ENCODE measurements around the gene SPRR2A. TPM values are rescaled to one million over a fixed set of nuclear protein-coding genes. Genes with fewer than 3 reads are reported as not detected.
"Not testable (repeated sequence)": the region's sequence is repeated elsewhere in the genome, so short reads cannot be mapped to it uniquely, and the experiment has no call there.

Gene SPRR2A
- total RNA-seq, 4 donors from 2014 or later, result not detected

DNA sequence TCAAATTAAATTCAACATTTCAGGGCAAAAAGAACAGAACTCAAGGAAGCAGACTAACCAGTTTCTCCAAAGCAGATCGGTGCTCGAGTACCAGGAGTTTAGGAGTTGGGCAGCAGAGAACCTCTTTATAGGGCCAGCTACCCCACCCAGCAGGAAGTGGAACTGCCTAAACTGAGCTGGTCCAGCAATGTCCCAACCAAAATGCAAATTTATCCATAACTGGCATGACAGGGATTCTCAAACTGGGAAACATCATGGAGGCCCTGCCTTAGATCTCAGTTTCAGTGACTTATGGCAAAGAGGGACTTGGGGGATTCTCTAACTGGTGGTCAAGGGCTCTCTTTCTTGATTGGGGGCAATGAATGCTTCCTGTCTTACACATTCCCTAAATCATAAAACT lies 14.2 kb upstream of the SPRR2A start, which contains the start of gene SPRR2B:
TSS of gene SPRR2B (minus strand) at position 101 of the 400 bp plus-strand sequence. CDS start 772 bp downstream, outside the sequence.
- in situ Hi-C loops (cut with MboI; ENCODE audit: low pct_ligation_motif_present in 1 of 4, low pct_unique_long_range_greater_than_20kb in 1 of 4, low sequenced_read_pairs in 3 of 4) (no loop called here), intact Hi-C loops (cut with DNase I; ENCODE audit: low total_unique reads) (no loop called here)
- no peaks in the 10 kb centered on the region for H3K9me3 ChIP-seq
- no peaks in the 10 kb centered on the region for H3K27me3 ChIP-seq
- TF ChIP-seq POLR2A (IDR thresholded peaks at IDR 0.05) (no peak), EP300 (IDR thresholded peaks at IDR 0.05; ENCODE audit: low read depth) (no peak), POLR2AphosphoS5 (IDR thresholded peaks at IDR 0.05) (no peak)
- TF ChIP-seq, protein P1, sequence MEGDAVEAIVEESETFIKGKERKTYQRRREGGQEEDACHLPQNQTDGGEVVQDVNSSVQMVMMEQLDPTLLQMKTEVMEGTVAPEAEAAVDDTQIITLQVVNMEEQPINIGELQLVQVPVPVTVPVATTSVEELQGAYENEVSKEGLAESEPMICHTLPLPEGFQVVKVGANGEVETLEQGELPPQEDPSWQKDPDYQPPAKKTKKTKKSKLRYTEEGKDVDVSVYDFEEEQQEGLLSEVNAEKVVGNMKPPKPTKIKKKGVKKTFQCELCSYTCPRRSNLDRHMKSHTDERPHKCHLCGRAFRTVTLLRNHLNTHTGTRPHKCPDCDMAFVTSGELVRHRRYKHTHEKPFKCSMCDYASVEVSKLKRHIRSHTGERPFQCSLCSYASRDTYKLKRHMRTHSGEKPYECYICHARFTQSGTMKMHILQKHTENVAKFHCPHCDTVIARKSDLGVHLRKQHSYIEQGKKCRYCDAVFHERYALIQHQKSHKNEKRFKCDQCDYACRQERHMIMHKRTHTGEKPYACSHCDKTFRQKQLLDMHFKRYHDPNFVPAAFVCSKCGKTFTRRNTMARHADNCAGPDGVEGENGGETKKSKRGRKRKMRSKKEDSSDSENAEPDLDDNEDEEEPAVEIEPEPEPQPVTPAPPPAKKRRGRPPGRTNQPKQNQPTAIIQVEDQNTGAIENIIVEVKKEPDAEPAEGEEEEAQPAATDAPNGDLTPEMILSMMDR (IDR thresholded peaks at IDR 0.05), result no peak
- H3K36me3 ChIP-seq, result no peaks in the 10 kb centered on the region
- H3K4me3 ChIP-seq, result no peak within 1 kb of the TSS
- no peak within 1 kb of the TSS for H3K27ac ChIP-seq
- 57% methylated on average over 2 of the region's 2 CpGs; no CpG with 5 or more reads in 1 of the 2 donors for WGBS, 2 donors (ENCODE audit: low coverage in 1 of 2)
- DNase-seq, result no peak
- no peaks in the 10 kb centered on the region for H3K4me1 ChIP-seq

DNA sequence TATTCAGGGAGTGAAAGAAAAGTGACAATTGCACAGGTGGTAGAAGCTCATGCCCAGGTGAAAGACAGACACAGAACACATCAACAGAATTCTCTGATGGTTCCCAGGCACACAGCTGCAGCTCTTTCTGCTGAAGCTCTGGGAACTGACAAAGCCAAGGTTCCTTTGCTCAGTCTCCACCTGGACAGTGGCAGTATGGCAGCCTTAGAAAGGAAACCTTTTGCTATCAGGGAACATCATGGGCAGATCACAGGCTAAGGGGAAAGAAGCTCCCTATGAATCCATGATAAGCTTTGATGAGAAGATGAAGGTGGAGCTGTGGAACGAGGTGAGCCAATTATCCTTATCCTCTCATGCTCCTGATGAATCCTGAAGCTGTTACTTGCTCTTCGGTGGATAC lies 12.9 kb upstream of the SPRR2A start:
- TF ChIP-seq POLR2A (IDR thresholded peaks at IDR 0.05) (no peak), EP300 (IDR thresholded peaks at IDR 0.05; ENCODE audit: low read depth) (no peak), POLR2AphosphoS5 (IDR thresholded peaks at IDR 0.05) (no peak)
- TF ChIP-seq, protein P1 (IDR thresholded peaks at IDR 0.05), result no peak
- Histone ChIP-seq H3K4me1 (no peaks in the 10 kb centered on the region), H3K4me3 (no peak overlapping the region), H3K36me3 (no peaks in the 10 kb centered on the region), H3K27me3 (no peaks in the 10 kb centered on the region), H3K27ac (no peak overlapping the region), H3K9me3 (no peaks in the 10 kb centered on the region)
- DNase-seq, result no peak
- intact Hi-C loops (cut with DNase I; ENCODE audit: low total_unique reads) (no loop called here), in situ Hi-C loops (cut with MboI; ENCODE audit: low pct_ligation_motif_present in 1 of 4, low pct_unique_long_range_greater_than_20kb in 1 of 4, low sequenced_read_pairs in 3 of 4) (no loop called here)
- WGBS, 2 donors (ENCODE audit: low coverage in 1 of 2), result 69% methylated on average over 2 of the region's 2 CpGs; no CpG with 5 or more reads in 1 of the 2 donors

DNA sequence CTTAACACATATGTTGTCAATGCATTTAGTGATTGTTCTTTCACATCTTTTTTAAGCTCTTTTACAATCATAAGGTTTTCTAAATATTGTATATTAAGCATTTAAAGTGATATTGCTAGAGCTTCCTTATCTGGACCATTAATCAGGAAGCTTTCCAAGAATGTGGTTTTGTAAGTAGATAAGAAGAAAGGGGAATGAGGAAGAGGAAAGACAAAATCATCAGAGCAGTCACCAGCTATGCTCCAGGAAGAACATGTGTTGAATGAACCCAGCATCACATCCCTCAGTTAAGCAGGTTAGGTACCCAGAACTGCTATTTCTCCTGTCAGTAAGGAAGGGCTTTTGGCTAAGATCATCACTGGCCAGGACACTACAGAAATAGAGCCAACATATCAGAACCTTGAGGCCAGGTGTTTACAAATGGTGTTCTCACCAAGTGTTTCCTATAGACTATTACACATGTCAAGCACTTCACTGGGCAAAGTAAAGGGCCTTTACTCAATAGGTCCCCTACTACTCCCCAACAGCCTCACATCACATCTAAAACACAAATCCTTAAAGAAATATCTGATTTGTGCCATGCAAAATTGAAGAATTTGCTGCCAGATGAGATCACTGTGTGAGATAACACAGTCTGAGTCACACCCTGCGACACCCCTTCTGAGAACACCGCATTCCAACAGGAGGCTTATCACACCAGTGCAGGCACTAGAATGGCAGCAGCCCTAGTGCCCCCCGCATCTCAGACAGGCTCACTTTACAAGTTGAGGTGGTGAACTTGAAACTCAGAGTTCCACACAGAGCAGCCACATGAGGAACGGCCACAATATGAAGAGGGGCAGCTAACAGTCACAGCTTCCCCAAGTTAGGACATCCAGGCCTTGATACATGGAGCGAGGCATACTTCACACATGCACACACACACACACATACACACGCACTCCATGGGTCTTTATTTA lies 1.8 kb upstream of the SPRR2A start:
- no peak overlapping the region for H3K27ac ChIP-seq
- H3K27me3 ChIP-seq, result no peaks in the 10 kb centered on the region
- TF ChIP-seq POLR2A (IDR thresholded peaks at IDR 0.05) (no peak), EP300 (IDR thresholded peaks at IDR 0.05; ENCODE audit: low read depth) (no peak)
- 72 to 80% methylated on average over 4 to 6 of the region's 6 CpGs for WGBS, 2 donors (ENCODE audit: low coverage in 1 of 2)
- in situ Hi-C loops (cut with MboI; ENCODE audit: low pct_ligation_motif_present in 1 of 4, low pct_unique_long_range_greater_than_20kb in 1 of 4, low sequenced_read_pairs in 3 of 4) (no loop called here), intact Hi-C loops (cut with DNase I; ENCODE audit: low total_unique reads) (no loop called here)
- no peak for DNase-seq
- H3K4me3 ChIP-seq, result no peak overlapping the region
- H3K9me3 ChIP-seq, result no peaks in the 10 kb centered on the region
- no peaks in the 10 kb centered on the region for H3K4me1 ChIP-seq
- no peaks in the 10 kb centered on the region for H3K36me3 ChIP-seq

GRCh38 chr1:153058154-153058553 lies 842 bp upstream of the SPRR2A start:
- intact Hi-C loops (cut with DNase I; ENCODE audit: low total_unique reads) (no loop called here), in situ Hi-C loops (cut with MboI; ENCODE audit: low pct_ligation_motif_present in 1 of 4, low pct_unique_long_range_greater_than_20kb in 1 of 4, low sequenced_read_pairs in 3 of 4) (no loop called here)
- 54 to 63% methylated on average over 2 of the region's 2 CpGs for WGBS, 2 donors (ENCODE audit: low coverage in 1 of 2)
- Histone ChIP-seq H3K27ac (no peak overlapping the region), H3K9me3 (no peaks in the 10 kb centered on the region), H3K4me1 (no peaks in the 10 kb centered on the region), H3K4me3 (no peak overlapping the region), H3K36me3 (no peaks in the 10 kb centered on the region), H3K27me3 (no peaks in the 10 kb centered on the region)
- DNase-seq, result no peak
- TF ChIP-seq EP300 (IDR thresholded peaks at IDR 0.05; ENCODE audit: low read depth) (no peak), POLR2AphosphoS5 (IDR thresholded peaks at IDR 0.05) (no peak), POLR2A (IDR thresholded peaks at IDR 0.05) (no peak)
- TF ChIP-seq, protein P1 (IDR thresholded peaks at IDR 0.05), result no peak

- in situ Hi-C loops (cut with MboI; ENCODE audit: low pct_ligation_motif_present in 1 of 4, low pct_unique_long_range_greater_than_20kb in 1 of 4, low sequenced_read_pairs in 3 of 4); H3K4me1 ChIP-seq; H3K4me3 ChIP-seq; DNase-seq; intact Hi-C loops (cut with DNase I; ENCODE audit: low total_unique reads); H3K27me3 ChIP-seq; H3K27ac ChIP-seq; H3K36me3 ChIP-seq; H3K9me3 ChIP-seq: not testable (repeated sequence)
- 33 to 35% methylated on average over 1 to 3 of the region's 3 CpGs for WGBS, 2 donors (ENCODE audit: low coverage in 1 of 2)
These were observed 1.2 kb downstream of the SPRR2A start for GRCh38 chr1:153056111-153056510.
